H4 (cell line): ENCODE measurements around the gene HEPHL1. TPM values are rescaled to one million over a fixed set of nuclear protein-coding genes. Genes with fewer than 3 reads are reported as not detected.

Experiments used
- DNase-seq: peaks from one replicate; pipeline ENCODE4 v3.0.0-alpha.2; 2015; ENCODE audit warnings: low spot score
- total RNA-seq: library from RNA; depleted of rRNA; stranded (reverse); fragments of >200 nt; shearing (Covaris generic); gene quantifications from 2 replicates; pipeline ENCODE4 v1.2.3, GENCODE V29; 2014

HEPHL1 gene
- total RNA-seq, 1 experiment from 2014 or later = not detected

DNA sequence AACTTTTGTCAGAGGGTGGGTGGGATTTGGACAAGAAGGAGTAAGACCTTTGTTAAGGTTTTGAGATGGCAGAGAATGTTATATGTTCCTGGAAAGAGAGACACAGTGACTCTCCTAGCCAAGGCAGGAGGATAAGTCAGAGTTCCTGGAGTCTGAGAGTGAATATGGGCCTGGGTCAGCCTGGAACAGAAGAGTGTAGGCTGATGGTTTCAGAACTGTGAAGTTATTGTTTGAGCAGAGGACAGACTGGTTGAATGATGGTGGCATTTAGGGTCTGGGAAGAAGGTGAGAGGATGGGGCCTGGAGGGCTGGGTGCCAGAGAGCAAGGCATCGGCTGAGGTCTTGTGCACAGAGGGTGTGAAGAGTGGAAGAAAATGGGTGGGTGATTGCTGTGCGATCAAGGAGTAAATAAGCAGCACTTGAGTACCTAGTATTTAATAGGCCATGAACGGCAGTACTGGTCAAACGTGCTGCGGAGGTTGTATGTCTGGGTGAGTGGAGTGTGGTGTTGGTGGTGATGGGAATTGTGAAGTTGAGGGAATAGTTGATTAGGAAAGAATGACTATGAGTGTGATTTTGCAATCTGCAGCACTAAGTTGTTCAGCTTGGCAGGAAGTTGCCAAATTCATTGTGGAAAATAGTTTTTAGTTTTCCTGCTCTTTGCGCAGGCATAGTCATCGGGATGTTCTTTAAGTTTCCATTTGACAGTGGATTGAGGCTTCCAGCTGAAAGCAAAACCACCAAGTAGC is 109.3 kb downstream of the HEPHL1 start:
- peak; percentile 46 for DNase-seq

- DNase-seq = no peak
Observed at GRCh38 chr11:94131047-94131717, 110.0 kb downstream of the HEPHL1 start.

DNA sequence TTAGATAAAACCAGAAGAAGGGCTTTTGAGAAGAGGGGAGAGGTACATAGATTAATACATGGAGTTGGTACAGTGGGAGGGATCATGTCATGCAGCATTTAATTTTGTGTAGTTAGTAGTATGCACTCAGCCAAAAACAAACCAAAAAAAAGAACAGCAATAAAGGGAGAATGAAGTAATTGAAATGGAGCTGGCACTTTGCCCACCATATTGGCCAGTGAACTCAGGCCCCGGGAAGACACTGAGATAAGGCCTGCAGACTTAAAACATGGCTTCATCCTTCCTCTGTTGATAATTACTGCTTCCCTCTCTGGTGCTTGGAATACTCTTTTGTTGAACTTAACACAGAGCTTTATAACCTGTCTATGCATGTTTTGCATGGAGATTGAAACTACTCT is 110.6 kb downstream of the HEPHL1 start:
- no peak for DNase-seq

DNA sequence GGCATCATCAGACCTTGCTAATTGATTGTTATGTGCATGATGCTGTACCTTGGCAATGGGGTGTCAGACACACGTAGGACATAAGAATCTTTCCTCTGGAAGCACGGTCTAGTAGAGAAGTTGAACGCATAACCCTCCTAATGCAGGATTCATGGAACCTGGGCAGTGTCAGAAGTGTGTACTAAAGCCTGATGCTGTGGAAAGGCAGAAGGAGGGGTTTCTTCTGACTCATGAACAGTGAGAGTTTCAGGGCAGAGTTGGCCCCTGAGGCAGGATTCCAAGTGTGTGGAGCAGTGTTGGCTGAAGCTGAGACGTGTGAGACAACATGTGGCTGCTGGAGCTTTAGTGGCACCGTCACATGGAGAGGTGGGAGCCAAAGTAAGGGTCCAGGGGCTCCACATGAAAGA is 111.0 kb downstream of the HEPHL1 start:
- DNase-seq = peak; percentile 71

GRCh38 chr11:94132823-94133408 is 111.8 kb downstream of the HEPHL1 start:
- DNase-seq = no peak

DNA sequence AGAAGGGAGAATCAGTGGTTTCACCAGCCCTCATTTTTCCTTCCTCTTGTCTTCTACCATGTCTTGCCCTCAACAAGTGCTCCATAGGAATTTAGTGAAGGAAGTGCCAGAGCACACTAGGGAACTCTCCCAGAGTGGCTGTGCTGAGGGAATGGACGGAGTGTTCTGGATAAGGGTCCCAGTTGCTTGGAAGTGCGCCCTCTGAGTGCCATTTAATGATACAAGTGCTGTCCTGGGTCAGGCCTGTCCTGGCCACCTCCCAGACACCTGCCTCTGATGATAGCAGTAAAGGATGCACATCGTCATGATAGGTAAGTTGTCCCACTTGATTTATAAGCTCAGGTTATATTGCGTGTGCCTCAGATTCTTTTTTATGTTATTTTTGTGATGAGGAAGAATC is 112.6 kb downstream of the HEPHL1 start:
- DNase-seq = no peak

- DNase-seq = peak; percentile 50
Observed at GRCh38 chr11:94134651-94135512, 113.7 kb downstream of the HEPHL1 start.

DNA sequence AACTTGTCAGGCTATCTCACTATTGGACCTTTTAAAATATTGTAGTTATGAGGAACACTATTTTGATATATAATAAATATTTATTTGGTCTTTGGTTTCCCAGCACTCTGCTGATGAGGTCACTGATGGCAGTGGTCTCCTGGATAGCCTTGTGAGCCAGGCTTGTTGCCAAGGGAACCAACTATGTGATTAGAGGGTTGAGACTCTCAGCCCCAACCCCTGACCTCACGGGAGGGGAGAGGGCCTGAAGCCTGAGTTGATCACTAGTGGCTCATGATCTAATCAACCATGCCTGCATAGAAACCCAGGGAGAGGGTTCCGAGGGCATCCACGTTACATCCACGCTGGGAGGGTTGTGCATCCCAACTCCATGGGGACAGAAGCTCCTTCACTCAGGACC is 118.3 kb downstream of the HEPHL1 start:
- no peak for DNase-seq

DNA sequence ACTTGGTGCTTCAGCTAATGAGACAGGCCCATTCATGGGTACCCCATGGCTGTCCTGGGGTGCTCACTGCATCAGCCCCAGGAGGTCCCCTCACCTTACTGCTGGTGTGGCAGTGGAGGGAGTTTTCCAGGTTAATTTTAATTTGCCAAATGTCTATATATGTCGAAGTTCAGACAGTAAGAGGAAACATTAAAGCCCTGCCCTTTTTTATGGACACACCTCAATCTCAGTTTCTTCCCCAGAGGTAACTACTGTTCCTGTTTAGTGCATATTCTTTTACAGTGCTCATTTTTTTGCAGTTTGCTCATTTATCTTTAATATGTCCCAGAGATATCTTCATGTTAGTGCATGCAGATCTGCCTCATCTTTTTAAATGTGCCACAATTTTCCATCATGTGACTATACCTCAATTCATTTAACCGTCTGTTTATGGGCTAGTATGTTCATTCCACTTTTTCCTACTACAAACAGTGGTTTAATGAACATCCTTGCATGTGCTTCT is 119.1 kb downstream of the HEPHL1 start:
- DNase-seq = no peak

GRCh38 chr11:94141511-94142307 is 120.6 kb downstream of the HEPHL1 start:
- DNase-seq = no peak

- DNase-seq = no peak
Observed at GRCh38 chr11:94142308-94143281, 121.4 kb downstream of the HEPHL1 start.

DNA sequence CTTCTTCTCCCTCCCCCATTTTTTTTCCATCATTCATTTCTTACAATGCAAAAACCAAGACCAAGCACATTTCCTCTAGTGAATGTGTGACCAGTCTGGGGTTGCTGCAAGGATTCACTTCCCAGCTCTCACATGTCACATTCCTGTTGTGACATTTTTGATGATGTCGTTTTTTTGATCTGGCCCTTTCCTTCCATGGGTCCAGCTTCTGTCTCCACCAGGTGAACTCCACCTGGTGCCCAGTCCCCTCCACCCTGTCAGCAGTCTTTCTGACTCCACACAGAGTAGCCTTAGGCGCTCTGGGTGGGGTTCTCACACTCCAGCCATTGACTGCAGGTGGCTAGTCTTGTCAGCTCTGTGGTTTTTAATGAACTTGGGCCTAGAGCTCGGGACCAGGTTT is 123.1 kb downstream of the HEPHL1 start:
- no peak for DNase-seq

DNA sequence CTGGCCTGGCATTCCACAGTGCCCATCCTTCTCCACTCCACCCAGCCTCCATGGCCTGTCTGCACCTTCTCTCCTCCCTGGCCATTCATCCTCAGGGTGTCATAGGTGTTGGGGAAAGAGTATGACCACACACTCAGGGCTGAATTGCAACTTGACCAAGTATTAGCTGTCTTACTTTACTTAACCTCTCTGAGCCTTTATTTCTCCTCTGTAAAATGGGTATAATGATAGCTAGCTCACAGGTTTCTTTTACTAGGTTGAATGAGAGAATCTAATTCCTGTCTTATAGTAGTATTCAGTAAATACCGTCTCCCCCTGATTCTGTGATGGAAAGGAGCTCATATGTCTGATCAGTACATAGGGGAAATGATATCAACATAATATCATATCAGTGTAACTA is 123.5 kb downstream of the HEPHL1 start:
- DNase-seq = no peak

GRCh38 chr11:94145431-94145830 is 124.3 kb downstream of the HEPHL1 start:
- DNase-seq = no peak

GRCh38 chr11:94145916-94146315 is 124.8 kb downstream of the HEPHL1 start:
- DNase-seq = no peak

GRCh38 chr11:94147433-94147845 is 126.3 kb downstream of the HEPHL1 start:
- no peak for DNase-seq

- DNase-seq = no peak
Observed at GRCh38 chr11:94148189-94148588, 127.0 kb downstream of the HEPHL1 start.

GRCh38 chr11:94149431-94150017 is 128.4 kb downstream of the HEPHL1 start:
- no peak for DNase-seq

GRCh38 chr11:94150056-94150455 is 128.9 kb downstream of the HEPHL1 start:
- no peak for DNase-seq
